AG09319 (cell line): ENCODE measurements around the gene NAA25.
"Not testable (repeated sequence)": the region's sequence is repeated elsewhere in the genome, so short reads cannot be mapped to it uniquely, and the experiment has no call there.

Experiments
- DNase-seq: peaks from one replicate; pipeline ENCODE4 v3.0.0-alpha.2; 2010; ENCODE audit warnings: low read depth; ENCODE audit errors: extremely low read depth
- CTCF ChIP-seq: IDR thresholded peaks from 2 replicates; pipeline ENCODE4 v1.5.1; 2011; ENCODE audit warnings: low read depth, mild to moderate bottlenecking, inconsistent platforms, low read length, moderate library complexity

The NAA25 gene

GRCh38 chr12:112046003-112046402, 62.6 kb downstream of the NAA25 start:
- TF ChIP-seq CTCF = no peak
- no peak for DNase-seq

- not testable (repeated sequence) for DNase-seq
Measured at GRCh38 chr12:112036614-112037013, 72.0 kb downstream of the NAA25 start.

GRCh38 chr12:112035219-112035785, 73.3 kb downstream of the NAA25 start:
- TF ChIP-seq CTCF = no peak
- DNase-seq = no peak

GRCh38 chr12:112032292-112032691, 76.3 kb downstream of the NAA25 start:
- TF ChIP-seq CTCF = no peak
- no peak for DNase-seq

GRCh38 chr12:112031472-112031871, 77.1 kb downstream of the NAA25 start:
- TF ChIP-seq CTCF = no peak
- DNase-seq = no peak

GRCh38 chr12:112029301-112029700, 79.3 kb downstream of the NAA25 start:
- DNase-seq = no peak
- no peak for TF ChIP-seq CTCF

GRCh38 chr12:112025808-112026375, 82.7 kb downstream of the NAA25 start:
- no peak for DNase-seq
- no peak for TF ChIP-seq CTCF
